C4-2B (cell line): ENCODE data around the gene ATL2.
"Not testable (repeated sequence)": the region's sequence is repeated elsewhere in the genome, so short reads cannot be mapped to it uniquely, and the experiment has no call there.

ENCODE experiments used
- H3K27ac ChIP-seq: fragments of 450-650 bp; 2 replicates; pipeline ENCODE4 v1.5.1; 2017
- ZFX ChIP-seq: fragments of 450-650 bp; IDR thresholded peaks from 2 replicates; pipeline ENCODE4 v1.6.1; 2017
- TF ChIP-seq, protein P1 (sequence below): fragments of 450-650 bp; conservative IDR thresholded peaks from 2 replicates; pipeline ENCODE4 v1.5.1; 2017; ENCODE audit warnings: mild to moderate bottlenecking

The ATL2 gene

DNA sequence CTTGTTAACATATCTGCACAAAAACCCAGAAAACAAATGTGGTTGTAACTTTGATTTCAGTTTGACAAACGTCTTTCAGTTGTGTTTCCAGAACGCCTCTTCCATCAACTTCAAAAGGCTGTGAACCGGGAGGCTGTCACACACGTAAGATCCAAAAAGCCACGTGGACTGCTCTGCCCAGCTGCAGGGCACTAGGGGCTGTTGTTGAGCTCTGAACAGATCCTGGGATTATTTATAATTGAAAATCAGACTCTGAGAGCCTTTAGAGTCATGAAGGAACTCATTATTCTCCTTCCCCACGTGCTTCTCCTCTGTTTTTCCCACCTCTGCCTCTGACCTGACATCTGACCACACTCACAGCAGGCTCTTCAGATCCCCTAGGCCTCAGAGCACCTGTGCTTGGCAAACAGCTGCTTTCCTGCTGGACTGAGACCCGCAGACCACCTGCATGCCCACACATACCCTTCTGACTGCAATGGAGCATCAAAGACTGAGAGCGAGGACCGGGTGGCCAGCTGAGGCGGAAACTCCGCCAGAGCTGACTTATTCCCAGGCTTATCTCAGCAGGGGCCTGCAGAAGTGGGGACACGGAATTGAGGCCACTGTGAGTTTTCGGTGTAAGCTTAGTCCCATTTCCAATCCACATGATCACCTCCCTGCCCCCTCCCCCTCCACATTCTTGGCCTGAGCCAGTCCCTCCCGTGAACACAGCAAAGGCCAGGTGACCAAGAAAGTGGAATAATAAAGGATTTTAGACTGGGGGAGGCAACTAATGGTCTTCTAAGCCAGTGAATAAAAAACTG, 114.8 kb downstream of the ATL2 start:
- H3K27ac ChIP-seq = no peak overlapping the region
- TF ChIP-seq, protein P1, sequence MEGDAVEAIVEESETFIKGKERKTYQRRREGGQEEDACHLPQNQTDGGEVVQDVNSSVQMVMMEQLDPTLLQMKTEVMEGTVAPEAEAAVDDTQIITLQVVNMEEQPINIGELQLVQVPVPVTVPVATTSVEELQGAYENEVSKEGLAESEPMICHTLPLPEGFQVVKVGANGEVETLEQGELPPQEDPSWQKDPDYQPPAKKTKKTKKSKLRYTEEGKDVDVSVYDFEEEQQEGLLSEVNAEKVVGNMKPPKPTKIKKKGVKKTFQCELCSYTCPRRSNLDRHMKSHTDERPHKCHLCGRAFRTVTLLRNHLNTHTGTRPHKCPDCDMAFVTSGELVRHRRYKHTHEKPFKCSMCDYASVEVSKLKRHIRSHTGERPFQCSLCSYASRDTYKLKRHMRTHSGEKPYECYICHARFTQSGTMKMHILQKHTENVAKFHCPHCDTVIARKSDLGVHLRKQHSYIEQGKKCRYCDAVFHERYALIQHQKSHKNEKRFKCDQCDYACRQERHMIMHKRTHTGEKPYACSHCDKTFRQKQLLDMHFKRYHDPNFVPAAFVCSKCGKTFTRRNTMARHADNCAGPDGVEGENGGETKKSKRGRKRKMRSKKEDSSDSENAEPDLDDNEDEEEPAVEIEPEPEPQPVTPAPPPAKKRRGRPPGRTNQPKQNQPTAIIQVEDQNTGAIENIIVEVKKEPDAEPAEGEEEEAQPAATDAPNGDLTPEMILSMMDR = no peak
- no peak for TF ChIP-seq ZFX

DNA sequence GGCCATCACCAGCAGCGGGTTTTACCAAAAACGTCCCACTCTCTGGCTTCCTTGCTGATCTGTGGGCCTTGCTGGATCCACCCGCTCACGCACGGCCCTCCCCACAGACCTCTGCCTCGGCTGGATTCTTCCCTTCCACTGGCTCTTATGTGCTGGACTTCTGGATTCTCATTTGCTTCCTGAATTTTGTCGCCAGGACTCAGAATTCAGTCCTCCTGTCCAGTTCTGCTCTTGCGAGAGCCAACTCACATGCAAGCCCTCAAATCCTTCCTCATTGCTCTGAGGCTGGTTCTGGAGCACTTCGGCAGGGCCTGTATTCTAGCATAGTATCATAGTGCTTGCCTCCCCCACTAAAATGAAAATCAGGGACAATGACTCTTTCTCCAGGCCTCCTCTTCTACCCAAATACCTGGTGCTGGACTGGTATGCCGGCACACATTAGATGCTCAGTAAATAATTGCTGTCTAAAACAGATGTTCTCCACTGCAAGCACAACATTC, 115.5 kb downstream of the ATL2 start:
- no peak for TF ChIP-seq ZFX
- TF ChIP-seq, protein P1 = no peak
- H3K27ac ChIP-seq = no peak overlapping the region

DNA sequence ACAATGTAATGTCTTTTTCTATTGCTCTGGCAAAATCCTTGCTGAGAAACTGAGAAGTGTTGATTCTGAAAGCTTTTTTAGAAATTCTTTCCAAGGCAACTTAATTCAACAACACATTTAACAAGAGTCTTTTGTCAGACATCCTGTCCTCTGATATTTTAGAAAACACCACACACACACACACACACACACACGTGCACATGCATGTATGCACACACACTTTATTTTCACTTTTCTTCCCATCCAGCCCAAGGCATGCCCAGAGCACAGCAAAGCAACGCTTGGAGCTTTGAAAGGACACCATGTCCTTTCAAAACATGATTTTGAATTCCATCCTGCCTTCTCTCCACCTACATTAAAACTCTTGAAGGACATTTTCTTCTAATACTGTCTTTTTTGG, 116.1 kb downstream of the ATL2 start:
- no peak overlapping the region for H3K27ac ChIP-seq
- TF ChIP-seq, protein P1 = no peak
- no peak for TF ChIP-seq ZFX

GRCh38 chr2:38260469-38260868, 116.6 kb downstream of the ATL2 start:
- TF ChIP-seq ZFX = no peak
- TF ChIP-seq, protein P1 = no peak
- H3K27ac ChIP-seq = no peak overlapping the region

GRCh38 chr2:38259311-38259710, 117.8 kb downstream of the ATL2 start:
- TF ChIP-seq, protein P1 = no peak
- no peak overlapping the region for H3K27ac ChIP-seq

GRCh38 chr2:38257680-38258079, 119.4 kb downstream of the ATL2 start:
- not testable (repeated sequence) for H3K27ac ChIP-seq

- TF ChIP-seq, protein P1 = no peak
- no peak for TF ChIP-seq ZFX
- H3K27ac ChIP-seq = no peak overlapping the region
These were observed 120.5 kb downstream of the ATL2 start for GRCh38 chr2:38256610-38257009.

DNA sequence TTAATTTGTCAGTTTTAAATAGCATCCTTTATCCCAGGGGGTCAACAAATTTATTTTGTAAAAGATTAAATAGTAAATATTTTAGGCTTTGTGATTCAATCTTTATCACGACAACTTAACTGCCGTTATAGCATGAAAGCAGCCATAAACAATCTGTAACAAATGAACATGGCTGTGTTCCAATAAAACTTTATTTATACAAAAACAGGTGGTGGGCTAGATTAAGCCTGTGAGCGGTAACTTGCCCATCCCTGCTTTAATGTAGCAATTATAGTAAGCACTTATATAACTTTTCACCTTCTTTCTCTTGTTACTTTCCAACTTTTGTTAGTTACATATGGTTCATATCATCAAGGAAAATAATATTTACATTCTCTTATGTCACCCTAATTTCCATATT, 121.9 kb downstream of the ATL2 start:
- H3K27ac ChIP-seq = no peak overlapping the region
- TF ChIP-seq ZFX = no peak
- TF ChIP-seq, protein P1 = no peak
